IPS-18c (cell line): Measurements from ENCODE around the gene TREM1.
"Not testable (repeated sequence)": the region's sequence is repeated elsewhere in the genome, so short reads cannot be mapped to it uniquely, and the experiment has no call there.

Source experiments
- H3K4me3 ChIP-seq: 2 replicates; pipeline ENCODE4 v1.7.0; 2013; ENCODE audit warnings: low read depth, mild to moderate bottlenecking, low read length, moderate library complexity; ENCODE audit not compliant: insufficient read depth
- H3K9me3 ChIP-seq: one replicate; pipeline ENCODE4 v1.6.1; 2013; ENCODE audit warnings: mild to moderate bottlenecking, low read length, moderate library complexity; ENCODE audit not compliant: control insufficient read depth, insufficient read depth

Gene TREM1

GRCh38 chr6:41246529-41246928 is 40.0 kb downstream of the TREM1 start:
- H3K9me3 ChIP-seq, H3K4me3 ChIP-seq: not testable (repeated sequence)

- Histone ChIP-seq H3K9me3 (no peaks in the 10 kb centered on the region), H3K4me3 (peak overlapping the region; percentile 43; the same call in 1 of the 2 replicates)
Observed at GRCh38 chr6:41239467-41240159, 46.9 kb downstream of the TREM1 start.

DNA sequence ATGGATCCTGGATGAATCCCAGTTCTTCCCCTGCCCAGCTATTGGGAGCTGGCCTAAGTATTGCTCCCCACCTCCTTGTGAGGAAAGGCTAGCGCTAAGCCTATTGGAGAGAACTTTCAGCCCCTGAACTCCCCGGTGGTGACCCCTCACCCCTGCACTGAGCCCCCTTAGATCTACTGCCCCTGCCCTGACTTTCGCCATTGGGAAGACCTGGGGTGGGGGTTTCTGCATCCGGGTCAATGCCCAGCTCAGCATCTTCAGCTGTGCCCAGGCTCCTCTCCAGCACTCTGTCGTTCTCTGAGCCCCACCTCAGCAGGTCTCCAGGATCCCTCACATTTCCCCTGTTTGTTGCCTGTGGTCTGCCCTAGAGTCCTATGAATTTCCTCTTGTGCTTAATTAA is 49.4 kb downstream of the TREM1 start:
- Histone ChIP-seq H3K4me3 (no peak overlapping the region), H3K9me3 (no peaks in the 10 kb centered on the region)

DNA sequence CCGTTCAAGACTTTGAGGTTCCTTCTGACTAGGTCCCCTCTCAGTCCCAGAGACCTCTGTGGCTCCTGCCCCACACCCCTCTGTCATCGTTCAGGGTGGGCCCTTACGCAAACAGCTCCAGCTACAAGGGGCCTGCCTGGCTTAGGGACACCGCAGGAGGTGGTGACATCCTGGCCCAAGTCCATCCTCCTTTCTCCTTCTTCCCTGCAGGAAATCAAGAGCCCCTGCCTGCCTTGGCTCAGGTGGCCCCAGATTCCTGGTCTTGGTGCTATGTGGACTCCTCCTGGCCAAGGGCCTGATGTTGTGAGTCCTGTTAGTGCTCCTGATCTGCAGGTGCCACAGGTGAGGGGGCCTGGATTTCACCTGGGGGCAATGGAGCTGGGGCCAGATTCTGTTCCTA is 50.2 kb downstream of the TREM1 start:
- Histone ChIP-seq H3K4me3 (no peak overlapping the region), H3K9me3 (no peaks in the 10 kb centered on the region)

- Histone ChIP-seq H3K4me3 (no peak overlapping the region), H3K9me3 (no peaks in the 10 kb centered on the region)
Observed at GRCh38 chr6:41232667-41233066, 53.8 kb downstream of the TREM1 start.

DNA sequence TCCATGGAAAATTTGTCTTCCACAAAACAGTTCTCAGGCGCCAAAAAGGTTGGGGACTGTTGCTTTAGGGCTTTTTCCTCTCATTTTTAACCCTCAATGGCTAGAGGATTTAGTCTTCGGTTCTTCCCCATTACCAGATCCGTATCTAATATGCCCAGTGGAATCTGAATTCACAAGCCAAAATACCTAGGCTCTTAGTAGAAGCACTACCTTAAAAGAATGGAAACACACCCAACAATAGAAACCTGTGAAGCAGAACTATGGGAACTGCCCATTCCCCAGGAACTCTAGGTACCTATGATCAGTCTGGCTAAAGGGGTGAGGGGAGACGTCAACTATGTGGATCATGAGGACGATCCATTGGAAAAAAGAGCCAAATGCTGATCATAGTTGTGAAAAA is 55.2 kb downstream of the TREM1 start:
- Histone ChIP-seq H3K9me3 (no peaks in the 10 kb centered on the region), H3K4me3 (no peak overlapping the region)

GRCh38 chr6:41229721-41230120 is 56.8 kb downstream of the TREM1 start:
- no peak overlapping the region for H3K4me3 ChIP-seq
- H3K9me3 ChIP-seq, result no peaks in the 10 kb centered on the region

- Histone ChIP-seq H3K4me3 (no peak overlapping the region), H3K9me3 (no peaks in the 10 kb centered on the region)
Observed at GRCh38 chr6:41228616-41229015, 57.9 kb downstream of the TREM1 start.

DNA sequence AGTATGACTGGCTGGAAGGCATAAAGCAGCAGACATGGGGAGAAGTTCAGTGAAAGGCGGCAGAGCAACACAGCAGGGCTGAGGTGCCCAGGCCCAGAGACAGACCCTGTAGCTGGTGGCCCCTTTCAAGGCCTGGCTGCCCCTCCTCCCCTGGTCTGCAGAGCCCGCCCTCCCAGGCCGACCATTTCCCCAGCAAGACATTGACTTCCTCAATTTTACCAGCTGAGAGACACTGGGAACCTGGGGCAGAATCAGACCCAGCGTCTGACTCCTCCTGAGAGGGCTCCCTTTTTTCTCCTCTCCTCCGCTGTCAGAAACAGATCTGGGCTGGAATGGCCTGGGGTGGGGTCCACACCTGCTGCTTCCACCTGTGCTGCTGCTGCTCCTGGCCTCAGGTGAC is 58.4 kb downstream of the TREM1 start, which contains the start of gene TREML4:
Gene TREML4 (plus strand): TSS at position 254 of the 400 bp plus-strand sequence. CDS start 79 bp downstream, at position 333.
- no peak within 1 kb of the TSS for H3K4me3 ChIP-seq
- no peaks in the 10 kb centered on the region for H3K9me3 ChIP-seq

DNA sequence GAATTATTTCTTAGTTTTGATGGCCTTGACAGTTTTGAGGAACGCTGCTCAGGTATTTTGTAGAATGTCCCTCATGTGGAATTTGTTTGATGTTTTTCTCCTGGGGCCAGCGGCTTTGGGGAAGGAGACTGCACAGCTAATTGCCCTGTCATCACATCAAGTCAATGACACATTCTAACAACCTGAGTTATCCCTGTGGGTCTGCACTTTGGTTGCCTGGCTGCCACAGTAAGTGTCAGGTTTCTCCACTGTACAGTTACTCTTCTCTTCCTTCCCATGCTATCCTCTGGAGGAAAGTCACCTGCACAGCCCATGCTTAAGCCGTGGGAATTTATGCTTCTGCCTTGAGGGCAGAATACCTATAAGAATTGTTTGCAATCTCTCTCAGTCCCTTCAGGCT is 59.7 kb downstream of the TREM1 start:
- Histone ChIP-seq H3K4me3 (no peak overlapping the region), H3K9me3 (no peaks in the 10 kb centered on the region)

GRCh38 chr6:41224800-41225199 is 61.7 kb downstream of the TREM1 start:
- Histone ChIP-seq H3K4me3 (no peak overlapping the region), H3K9me3 (no peaks in the 10 kb centered on the region)
